GM18861 (cell line): ENCODE data around the gene PARD6A.

Experiments
- ATAC-seq: cut with Tn5 transposase; IDR thresholded peaks from one replicate; pipeline ENCODE4 v1.9.1; 2021; ENCODE audit not compliant: unreplicated experiment

PARD6A gene

GRCh38 chr16:67666032-67666551 is 5.3 kb downstream of the PARD6A start:
- no peak for ATAC-seq

DNA sequence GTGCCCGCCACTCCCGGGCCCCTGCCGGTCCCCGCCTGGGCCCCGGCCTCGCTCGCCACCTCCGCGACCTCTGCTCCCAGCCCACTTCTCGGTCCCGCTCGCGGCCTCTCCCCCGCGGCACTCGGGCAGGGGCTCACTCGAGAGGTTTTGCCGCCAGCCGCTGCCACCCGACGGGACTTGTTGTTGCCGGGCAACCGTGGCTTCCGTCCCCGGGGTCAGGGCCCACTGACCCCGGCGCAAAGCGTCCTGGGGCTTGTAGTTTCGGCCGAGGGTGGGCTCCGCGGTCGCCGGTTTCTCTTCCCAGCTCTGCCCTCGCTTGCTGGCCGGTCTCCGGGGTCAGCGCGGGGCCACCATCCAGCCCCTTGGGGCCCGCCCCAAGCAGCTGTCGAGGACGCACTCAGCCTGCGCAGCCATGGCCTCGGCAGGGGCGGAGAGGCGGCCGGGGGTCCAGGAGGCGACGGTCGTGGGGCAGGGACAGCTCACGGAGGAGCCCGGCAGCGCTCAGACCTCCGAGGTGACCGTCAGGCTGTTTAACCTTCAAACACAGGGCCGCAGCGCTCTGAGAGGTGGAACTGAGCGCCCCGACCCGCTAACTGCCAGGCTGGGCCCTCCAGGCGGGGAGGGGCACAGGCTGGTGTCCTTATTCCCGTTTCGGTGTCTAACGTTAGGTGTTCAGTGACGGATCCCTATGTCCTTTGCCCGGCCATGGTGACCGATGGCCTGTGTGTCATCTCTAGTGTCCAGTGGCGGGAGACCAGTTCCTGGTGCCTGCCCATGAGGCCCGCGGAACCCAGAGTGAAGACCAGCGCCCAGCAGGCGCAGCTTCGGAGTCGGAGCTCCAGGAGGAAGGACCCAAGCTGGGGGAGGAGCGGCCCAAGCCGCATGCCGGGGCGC is 6.0 kb downstream of the PARD6A start, which contains the start of the genes C16orf86 and ENKD1:
Gene C16orf86, plus strand, starts transcription at position 256 of the 894 bp plus-strand sequence. Its CDS starts 157 bp downstream, at position 413.
Gene ENKD1, minus strand, starts transcription at position 192 of the 894 bp plus-strand sequence. CDS start 308 bp downstream, outside the sequence.
- ATAC-seq, result no peak

- ATAC-seq, result no peak
Observed at GRCh38 chr16:67667453-67667816, 6.7 kb downstream of the PARD6A start.

DNA sequence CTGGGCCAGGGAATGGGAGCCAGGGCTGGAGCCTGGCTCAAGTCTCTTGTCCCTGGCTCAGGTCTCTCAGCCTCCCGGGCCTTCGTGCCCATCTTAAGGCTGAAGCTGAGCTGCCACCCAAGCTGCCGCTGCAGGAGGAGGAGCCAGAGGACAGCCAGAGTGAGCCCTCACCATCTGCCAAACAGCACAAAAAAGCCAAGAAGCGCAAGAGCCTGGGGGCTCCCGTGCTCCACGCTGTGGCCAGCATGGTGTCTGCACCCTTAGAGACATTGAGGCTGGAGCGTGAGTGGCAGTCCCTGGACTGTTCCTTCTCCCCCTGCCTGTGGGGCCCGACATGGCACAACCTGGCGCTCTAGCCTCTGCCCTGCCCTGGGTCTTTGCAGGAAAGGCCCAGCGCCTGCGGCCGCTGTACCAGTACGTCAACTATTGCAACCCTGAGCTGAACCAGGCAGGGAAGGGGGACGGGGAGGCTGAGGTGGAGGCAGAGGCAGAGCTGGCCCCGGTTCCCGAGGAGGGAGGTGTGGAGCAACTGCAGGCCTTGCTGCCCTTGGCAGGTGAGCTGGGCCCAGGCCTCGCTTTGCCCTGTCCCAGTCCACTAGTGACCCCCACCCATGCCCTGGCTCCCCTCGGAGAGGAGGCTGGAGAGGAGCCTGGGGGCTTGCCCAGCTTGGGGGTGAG is 7.2 kb downstream of the PARD6A start:
- peak; percentile 68 for ATAC-seq

DNA sequence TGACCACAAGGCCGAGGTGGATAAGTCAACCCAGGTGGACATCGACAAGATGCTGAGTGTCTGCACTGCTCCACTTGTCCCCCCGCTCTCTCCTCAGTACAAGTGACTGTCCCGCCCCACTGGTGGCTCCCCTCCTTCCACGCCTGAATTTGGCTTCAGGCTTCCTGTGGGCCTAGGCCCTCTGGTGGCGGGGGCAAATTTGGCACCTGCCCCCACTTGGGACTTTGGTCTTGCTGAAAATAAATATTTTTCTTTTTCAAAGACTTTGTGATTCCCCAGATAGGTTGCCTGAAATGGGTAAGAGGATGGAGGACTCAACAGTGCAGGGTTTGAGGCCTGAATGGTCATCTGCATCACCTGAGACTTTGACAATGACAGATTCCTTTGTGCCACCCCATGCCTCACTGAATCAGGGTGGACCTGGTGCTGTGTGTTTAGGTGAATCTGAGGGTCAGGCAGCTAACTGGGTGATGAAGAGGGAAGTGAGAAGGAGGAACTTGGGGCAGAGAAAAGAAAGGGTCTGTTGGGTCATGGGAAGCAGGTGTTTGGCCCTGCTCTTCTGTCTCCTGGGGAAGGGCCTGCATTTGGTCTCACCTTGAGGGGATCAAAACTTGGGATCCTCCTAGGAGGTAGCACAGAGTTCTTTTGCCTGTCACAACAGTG is 7.9 kb downstream of the PARD6A start:
- ATAC-seq, result no peak

DNA sequence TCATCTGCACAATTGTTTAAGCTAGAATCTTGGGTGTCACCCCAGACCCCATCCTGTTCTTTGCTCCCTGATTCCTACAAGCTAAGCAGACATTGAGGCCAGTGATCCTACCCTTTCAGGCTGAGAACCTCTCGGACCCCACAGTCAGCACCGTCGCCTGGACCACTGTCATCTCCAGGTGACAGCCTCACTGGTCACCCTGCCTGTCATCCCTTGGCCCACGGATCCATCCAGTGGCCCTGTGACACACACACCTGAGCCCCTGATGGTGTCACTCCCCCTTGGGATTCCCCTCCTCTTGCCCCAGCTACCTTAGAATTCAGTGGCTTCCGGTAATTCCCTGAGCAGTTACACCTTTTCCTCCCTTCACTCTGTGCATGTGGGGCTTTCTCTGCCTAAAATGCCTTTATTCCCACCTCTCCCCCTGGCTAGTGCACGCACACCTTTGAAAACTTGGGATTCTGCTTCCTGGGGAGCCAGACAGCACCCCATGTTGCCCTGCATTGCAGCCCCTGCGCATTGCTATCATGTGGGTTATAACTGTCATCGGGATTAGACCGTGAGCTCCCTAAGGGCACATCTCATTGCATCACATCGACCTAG is 8.8 kb downstream of the PARD6A start:
- no peak for ATAC-seq

DNA sequence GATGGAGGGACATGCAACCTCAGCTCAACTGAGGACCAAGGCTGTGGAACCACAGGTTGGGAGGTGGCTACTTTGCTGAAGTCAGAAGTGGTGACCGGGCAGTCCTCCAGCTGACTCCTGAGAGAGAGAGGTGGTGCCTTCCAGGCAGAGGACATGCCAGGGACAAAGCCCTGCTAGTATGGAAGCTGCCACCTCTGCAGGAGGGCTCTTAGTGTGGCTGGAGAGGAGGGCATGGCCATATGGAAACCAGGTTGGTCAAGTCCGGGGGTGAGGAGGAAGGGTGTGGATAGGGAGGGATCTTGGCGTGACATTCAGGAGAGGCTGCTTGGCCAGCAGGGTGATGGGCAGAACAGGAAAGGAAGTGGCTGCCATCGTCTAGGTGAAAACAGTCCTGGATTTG is 11.5 kb downstream of the PARD6A start:
- no peak for ATAC-seq

GRCh38 chr16:67672739-67673662 is 12.2 kb downstream of the PARD6A start:
- no peak for ATAC-seq

DNA sequence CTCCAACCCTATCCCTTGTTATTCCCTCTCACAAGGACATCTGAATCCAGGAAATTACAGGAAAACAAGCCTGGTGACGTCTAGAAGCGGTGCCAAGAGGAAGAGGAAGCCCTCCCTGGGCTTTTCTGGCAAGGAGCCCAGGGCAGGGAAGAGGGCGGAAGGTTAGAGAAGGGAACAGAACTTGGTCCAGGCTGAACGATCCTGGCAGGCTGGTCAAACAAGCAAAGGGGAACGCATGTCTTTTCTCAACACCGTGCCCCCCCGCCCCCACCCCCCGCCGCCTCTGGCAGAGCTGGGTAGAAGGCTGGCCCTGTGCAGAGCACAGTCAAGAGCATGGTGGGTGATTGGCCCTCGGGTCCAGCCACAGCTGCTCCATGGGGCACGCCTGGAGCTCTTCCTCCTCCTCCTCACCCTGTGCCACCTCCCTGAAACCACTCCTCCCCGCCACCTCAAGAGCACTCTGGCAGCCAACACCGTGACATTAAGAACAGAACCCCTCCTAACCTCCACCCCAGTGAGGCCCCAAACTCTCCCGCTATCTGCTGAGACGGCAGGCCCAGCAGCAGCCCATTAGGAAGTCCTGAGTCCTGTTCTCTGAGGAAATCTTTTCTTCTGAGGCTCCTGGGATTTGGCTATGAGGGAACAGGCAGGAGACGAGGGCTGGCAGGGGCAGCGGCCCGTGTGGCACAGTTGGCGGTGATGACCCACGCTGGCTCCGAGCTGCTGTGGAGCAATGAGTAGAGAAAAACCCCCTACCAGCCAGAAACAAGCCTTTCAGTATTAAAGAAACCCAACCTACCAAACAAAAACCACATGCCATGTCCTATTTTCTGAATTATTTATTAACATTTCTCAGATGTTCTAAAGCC is 13.2 kb downstream of the PARD6A start:
- no peak for ATAC-seq

DNA sequence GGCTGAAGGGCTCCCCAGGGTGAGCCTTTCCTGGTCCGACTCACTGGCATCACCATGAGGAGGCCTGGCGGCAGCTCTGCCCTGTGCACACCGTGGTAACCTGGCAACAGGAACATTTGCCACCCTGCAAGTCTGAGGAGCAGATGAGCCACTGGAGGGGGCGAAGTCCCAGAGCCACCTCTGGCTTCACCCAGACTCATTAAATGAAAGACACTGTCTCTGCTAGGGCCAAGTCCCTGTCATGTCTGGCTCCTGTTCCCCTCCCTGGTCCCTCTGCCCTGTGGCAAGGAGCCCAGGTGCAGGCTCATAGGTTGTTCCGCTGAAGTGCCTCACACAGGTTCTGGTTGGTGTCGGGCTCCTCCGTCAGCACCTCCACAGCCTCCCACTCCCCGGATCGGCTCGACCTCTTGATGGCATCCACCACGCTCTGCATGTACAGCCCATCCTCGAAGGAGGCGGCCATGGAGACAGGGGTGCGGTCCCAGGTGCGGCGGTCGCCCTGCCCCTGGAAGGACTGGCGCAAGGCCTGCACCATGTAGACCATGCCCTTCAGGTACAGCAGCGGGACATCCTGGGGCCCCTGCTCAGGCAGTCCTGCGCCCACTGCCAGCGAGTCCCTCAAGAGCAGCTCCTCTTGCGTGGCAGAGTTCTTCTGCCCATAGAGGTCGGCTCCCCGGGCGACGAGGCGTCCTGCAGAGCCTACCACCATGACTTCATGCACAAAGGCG is 14.3 kb downstream of the PARD6A start:
- no peak for ATAC-seq

- no peak for ATAC-seq
Observed at GRCh38 chr16:67675579-67675935, 14.8 kb downstream of the PARD6A start.

DNA sequence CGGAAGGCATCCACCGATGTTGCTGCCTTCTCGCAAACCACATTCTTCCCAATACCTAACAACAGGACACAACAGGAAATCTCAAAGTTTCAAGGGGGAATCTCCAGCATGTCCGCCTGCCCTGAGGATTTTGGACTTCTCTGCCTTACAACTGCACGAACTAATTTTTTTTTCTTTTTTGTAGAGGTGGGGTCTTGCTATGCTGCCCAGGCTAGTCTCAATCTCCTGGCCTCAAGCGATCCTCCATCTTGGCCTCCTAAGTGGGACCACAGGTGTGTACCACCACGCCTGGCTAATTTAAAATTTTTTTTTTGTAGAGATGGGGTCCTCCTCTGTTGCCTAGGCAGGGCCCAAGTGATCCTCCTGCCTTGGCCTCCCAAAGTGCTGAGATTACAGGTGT is 15.2 kb downstream of the PARD6A start:
- no peak for ATAC-seq

GRCh38 chr16:67676516-67676915 is 15.8 kb downstream of the PARD6A start:
- ATAC-seq, result no peak

DNA sequence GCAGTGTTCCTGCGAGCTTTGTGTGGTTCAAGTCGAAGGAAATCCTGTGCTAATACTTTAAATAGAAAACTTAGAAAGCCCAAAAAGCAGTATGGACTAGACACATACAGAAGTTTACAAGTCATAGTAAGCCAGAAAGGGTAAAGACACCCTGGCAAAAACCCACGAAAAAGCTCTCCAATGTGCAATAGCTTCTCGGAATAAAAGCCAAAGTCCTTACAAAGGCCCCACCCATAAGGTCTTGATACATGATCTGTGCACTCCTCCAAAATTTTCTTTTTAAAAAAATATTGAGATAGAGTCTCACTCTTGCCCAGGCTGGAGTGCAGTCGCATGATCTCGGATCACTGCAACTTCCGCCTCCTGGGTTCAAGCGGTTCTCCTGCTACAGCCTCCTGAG is 16.2 kb downstream of the PARD6A start:
- ATAC-seq, result no peak

DNA sequence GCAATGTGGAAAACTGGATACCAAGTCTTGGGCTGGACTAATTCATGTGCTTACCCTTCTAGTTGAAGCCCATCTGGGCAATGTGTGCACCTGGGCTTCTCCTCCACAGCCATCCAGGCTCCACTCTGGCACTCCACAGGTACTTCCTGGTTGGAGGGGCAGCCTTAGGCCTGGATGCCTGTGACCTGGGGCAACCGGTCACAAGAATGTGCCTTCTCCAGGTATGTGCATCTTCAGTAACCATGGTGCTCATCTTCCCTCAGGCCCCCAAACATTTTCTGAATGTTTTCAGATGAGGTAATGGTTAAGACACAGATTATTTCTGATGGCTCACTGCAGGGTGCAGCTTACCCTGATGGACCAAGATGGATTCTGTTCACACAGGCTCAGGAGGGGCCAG is 17.0 kb downstream of the PARD6A start:
- no peak for ATAC-seq

- ATAC-seq, result no peak
Observed at GRCh38 chr16:67678354-67679023, 17.7 kb downstream of the PARD6A start.

- ATAC-seq, result no peak
Observed at GRCh38 chr16:67679935-67680897, 19.5 kb downstream of the PARD6A start.
